VCaP (cell line): Measurements from ENCODE around the gene CHDH.
A peak's percentile ranks its signal among the peaks of the same experiment; 100 is the strongest.

Experiments used
- H3K27ac ChIP-seq: fragments of 450-650 bp; 2 replicates; pipeline ENCODE4 v1.5.1; 2017
- CTCF ChIP-seq: fragments of 450-650 bp; conservative IDR thresholded peaks from 2 replicates; pipeline ENCODE4 v1.5.1; 2017; ENCODE audit warnings: mild to moderate bottlenecking, moderate library complexity

Gene CHDH

GRCh38 chr3:53830944-53831343, 15.3 kb downstream of the CHDH start:
- H3K27ac ChIP-seq: no peak overlapping the region
- no peak for TF ChIP-seq CTCF

- H3K27ac ChIP-seq: peak overlapping the region; percentile 52
- TF ChIP-seq CTCF: no peak
These were observed 16.6 kb downstream of the CHDH start for GRCh38 chr3:53829605-53830004.

GRCh38 chr3:53828581-53828980, 17.6 kb downstream of the CHDH start:
- H3K27ac ChIP-seq: peak overlapping the region; percentile 52
- TF ChIP-seq CTCF: no peak

GRCh38 chr3:53826048-53826447, 20.2 kb downstream of the CHDH start:
- TF ChIP-seq CTCF: no peak

GRCh38 chr3:53824795-53825194, 21.4 kb downstream of the CHDH start:
- TF ChIP-seq CTCF: no peak
- no peak overlapping the region for H3K27ac ChIP-seq

More at GRCh38 chr3:53826048-53826447, 20.2 kb downstream of the CHDH start:
- H3K27ac ChIP-seq: no peak overlapping the region

- no peak overlapping the region for H3K27ac ChIP-seq
- no peak for TF ChIP-seq CTCF
These were observed 22.1 kb downstream of the CHDH start for GRCh38 chr3:53823956-53824657.

GRCh38 chr3:53823026-53823955, 22.9 kb downstream of the CHDH start:
- no peak for TF ChIP-seq CTCF
- no peak overlapping the region for H3K27ac ChIP-seq
